Measurements from ENCODE around the gene PTPN18.

- no peak for TF ChIP-seq CTCF (conservative IDR thresholded peaks at IDR 0.05 in 1 of 2, IDR thresholded peaks at IDR 0.05 in 1 of 2; ENCODE audit: low read depth in 1 of 2, low read length in 2 of 2)
- no peak for TF ChIP-seq EZH2 (IDR thresholded peaks at IDR 0.05; ENCODE audit: low read length, missing control alignments)
These were observed 18.8 kb upstream of the PTPN18 start for GRCh38 chr2:130336877-130337734.
